ENCODE data around the gene DPRX.
"Not testable (repeated sequence)": the region's sequence is repeated elsewhere in the genome, so short reads cannot be mapped to it uniquely, and the experiment has no call there.

Gene DPRX

GRCh38 chr19:53647350-53647749, 15.6 kb downstream of the DPRX start:
- no peak for DNase-seq

GRCh38 chr19:53647792-53648191, 16.0 kb downstream of the DPRX start:
- DNase-seq = no peak

DNA sequence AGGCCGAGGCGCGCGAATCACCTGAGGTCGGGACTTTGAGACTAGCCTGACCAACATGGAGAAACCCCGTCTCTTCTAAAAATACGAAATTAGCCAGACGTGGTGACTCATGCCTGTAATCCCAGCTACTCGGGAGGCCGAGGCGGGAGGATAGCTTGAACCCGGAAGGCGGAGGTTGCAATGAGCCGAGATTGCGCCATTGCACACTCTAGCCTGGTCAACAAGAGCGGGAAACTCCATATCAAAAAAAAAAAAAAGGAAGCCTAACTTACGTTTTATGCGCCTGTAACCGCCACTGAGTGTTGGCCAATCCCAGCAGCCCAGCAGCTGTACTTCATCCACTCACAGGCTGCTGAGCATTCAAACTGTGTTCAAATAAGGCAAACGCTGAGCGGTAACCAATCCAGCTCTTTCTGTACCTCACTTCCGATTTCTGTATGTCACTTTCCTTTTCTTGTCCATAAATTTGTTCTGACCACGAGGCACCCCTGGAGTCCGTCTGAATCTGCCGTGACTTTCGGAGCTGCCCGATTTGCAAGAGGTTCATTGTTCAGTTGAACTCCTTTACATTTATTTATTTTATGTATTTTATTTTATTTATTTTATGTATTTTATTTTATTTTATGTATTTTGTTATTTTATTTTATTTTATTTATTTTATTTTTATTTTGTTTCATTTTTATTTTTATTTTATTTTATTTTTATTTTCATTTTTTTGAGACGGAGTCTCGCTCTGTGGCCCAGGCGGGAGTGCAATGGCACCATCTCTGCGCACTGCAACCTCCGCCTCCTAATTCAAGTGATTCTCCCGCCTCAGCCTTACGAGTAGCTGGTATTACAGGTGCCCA, 18.2 kb downstream of the DPRX start:
- no peak for DNase-seq

GRCh38 chr19:53652476-53652875, 20.7 kb downstream of the DPRX start:
- DNase-seq = no peak

DNA sequence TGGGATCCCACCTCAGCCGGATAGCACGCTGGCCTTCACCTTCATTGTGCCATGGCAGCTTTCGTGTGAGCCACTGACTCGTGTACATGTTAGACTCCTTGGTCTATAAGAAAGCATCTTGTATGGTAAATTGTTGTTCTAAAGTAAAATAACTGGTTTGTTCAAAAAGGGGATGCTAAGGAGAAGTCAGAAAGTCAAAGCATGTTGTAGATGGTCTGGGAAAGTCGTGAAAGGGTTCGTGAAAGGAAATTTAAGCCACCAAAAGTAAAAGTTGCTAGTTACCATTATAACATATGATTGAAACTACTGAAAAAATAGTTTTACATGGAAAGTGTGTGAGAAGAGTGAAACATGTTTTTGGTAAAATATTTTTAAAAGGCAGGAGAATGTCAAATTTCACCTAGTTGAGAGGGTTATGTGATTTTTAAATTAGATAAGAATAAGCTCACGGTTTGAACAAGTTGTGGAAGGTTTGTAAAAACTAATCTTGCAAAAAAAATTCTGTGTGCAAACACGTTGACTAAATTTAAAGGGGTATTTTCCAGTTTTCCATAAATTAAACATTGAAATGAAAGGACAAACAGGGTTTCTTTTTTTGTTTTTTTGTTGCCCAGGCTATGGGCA, 23.4 kb downstream of the DPRX start:
- DNase-seq = no peak

- no peak for DNase-seq
Measured at GRCh38 chr19:53657330-53657729, 25.5 kb downstream of the DPRX start.

- DNase-seq = no peak
Measured at GRCh38 chr19:53657778-53658177, 26.0 kb downstream of the DPRX start.

- no peak for DNase-seq
Measured at GRCh38 chr19:53659292-53659691, 27.5 kb downstream of the DPRX start.

DNA sequence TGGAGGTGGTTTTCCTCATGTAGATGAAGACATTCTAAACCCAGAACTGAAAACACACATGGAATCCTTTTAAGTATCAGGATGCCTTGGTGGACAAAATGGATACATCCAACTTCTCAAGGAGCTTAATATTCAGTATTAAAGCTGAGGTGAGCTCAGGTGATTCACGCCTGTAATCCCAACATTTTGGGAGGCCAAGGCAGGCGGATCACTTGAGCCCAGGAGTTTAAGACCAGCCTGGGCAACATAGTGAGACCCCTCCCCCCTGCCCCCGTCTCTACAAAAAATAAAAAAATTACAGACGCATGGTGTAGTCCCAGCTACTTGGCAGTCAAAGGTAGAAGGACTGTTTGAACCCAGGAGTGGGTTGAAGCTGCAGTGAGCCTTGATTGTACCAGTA, 28.8 kb downstream of the DPRX start:
- no peak for DNase-seq

DNA sequence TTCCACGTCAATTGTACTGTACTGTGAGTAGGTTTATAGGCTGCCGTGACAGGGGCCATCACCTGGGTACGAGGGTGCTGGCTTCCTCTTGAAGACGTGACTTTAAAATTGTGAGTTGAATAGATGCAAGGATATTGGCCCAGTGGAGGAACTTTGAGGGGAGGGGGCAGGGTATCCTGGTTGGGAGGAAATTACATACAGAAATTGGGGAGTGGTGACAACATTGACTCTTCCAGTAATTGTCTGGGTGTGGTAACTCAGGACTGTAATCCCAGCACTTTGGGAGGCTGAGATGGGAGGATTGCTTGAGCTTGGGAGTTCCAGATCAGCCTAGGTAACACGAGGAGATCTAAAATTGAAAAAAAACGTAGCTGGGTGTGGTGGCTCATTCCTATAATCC, 30.4 kb downstream of the DPRX start:
- no peak for DNase-seq

DNA sequence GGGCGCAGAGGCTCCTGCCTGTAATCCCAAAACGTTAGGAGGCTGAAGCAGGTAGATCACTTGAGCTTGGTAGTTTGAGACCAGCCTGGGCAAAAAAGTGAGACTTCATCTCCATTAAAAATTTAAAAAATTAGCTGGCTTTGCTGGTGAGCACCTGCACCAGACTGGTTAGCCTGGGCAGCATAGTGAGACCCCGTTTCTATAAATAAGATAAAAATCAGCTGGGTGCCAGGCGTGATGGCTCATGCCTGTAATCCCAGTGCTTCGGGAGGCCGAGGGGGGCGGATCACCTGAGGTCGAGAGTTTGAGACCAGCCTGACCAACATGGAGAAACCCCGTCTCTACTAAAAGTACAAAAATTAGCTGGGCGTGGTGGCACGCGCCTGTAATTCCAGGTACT, 32.4 kb downstream of the DPRX start:
- DNase-seq = no peak

GRCh38 chr19:53664760-53665159, 33.0 kb downstream of the DPRX start:
- DNase-seq = no peak

DNA sequence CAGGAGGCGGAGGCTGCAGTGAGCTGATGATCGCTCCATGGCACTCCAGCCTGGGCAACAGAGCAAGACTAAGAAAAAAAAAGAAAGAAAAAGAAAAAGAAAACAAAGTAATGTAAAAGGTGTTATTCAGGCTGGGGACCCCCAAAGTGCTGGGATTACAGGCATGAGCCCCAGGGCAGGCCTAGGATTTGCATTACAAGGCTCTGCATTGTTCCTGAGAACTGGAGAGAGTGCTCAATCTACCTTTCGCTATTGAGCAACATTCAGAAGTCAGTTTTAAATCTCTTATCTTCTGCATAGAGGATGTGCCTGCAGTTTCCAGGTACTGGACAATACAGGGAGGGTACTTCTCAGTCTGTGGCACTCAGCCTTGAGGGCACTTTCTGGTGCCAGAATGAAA, 34.5 kb downstream of the DPRX start:
- not testable (repeated sequence) for DNase-seq

- not testable (repeated sequence) for DNase-seq
Measured at GRCh38 chr19:53668804-53669203, 37.0 kb downstream of the DPRX start.

GRCh38 chr19:53670345-53670744, 38.5 kb downstream of the DPRX start:
- no peak for DNase-seq

DNA sequence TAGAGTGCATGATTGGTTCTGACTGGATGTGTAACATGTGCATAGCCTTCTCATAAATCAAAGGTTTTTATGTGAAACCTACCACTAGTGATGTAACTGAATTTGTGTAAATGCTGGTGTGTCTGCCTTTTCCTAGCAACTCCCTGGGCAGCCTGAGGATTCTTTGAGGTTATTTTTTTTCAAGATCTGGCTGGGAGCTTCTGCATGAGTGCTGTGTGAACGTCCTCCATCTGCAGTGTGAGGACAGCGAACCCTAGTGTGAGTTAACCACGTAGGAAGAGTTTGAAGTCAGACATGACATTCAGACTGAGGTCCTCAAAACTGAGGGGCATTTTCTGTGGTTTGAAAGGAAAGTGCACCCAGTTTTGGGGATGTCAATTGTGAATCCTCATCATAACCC, 39.9 kb downstream of the DPRX start:
- DNase-seq = no peak
